SU-DHL-6 (cell line): ENCODE data around the gene CENPU.

Experiments
- H2AFZ ChIP-seq: fragments of 200-600 bp; sonication (generic); 2 replicates; pipeline ENCODE4 v1.6.1; 2014; ENCODE audit warnings: low read depth, mild to moderate bottlenecking, moderate library complexity, mixed read lengths, antibody characterized with exemption, low read length; ENCODE audit not compliant: severe bottlenecking
- H3F3A ChIP-seq: fragments of 200-600 bp; shearing (Covaris generic); 2 replicates; pipeline ENCODE4 v1.6.0; 2016; ENCODE audit warnings: antibody characterized with exemption, mild to moderate bottlenecking; ENCODE audit not compliant: insufficient read depth
- H3K27ac ChIP-seq: fragments of 200-600 bp; sonication (generic); 2 replicates; pipeline ENCODE4 v1.5.1; 2016; ENCODE audit warnings: low read depth, mild to moderate bottlenecking, low read length, moderate library complexity, mixed read lengths
- H3K27me3 ChIP-seq: fragments of 200-600 bp; sonication (generic), shearing (Covaris generic); 2 replicates; pipeline ENCODE4 v1.6.0; 2014; ENCODE audit warnings: mild to moderate bottlenecking, low read length
- H3K36me3 ChIP-seq: fragments of 200-600 bp; sonication (generic); 2 replicates; pipeline ENCODE4 v1.6.1; 2014; ENCODE audit warnings: mild to moderate bottlenecking, low read length, mixed read lengths
- H3K4me2 ChIP-seq: fragments of 300-600, 200-600 bp; shearing (Covaris generic), sonication (generic); 2 replicates; pipeline ENCODE4 v1.6.0; 2014; ENCODE audit warnings: low read length, low read depth, mild to moderate bottlenecking; ENCODE audit not compliant: poor library complexity, severe bottlenecking
- H3K4me3 ChIP-seq: fragments of 200-600 bp; sonication (generic); 2 replicates; pipeline ENCODE4 v1.5.1; 2014; ENCODE audit warnings: antibody characterized with exemption, low read length, mild to moderate bottlenecking, mixed read lengths; ENCODE audit not compliant: insufficient read depth, poor library complexity, severe bottlenecking
- H3K79me2 ChIP-seq: fragments of 200-600 bp; sonication (generic); 2 replicates; pipeline ENCODE4 v1.6.1; 2014; ENCODE audit warnings: mild to moderate bottlenecking, low read length, moderate library complexity; ENCODE audit not compliant: insufficient read depth
- H3K9ac ChIP-seq: fragments of 200-600 bp; sonication (generic); 2 replicates; pipeline ENCODE4 v1.7.0; 2014; ENCODE audit warnings: mild to moderate bottlenecking, low read length
- H3K9me2 ChIP-seq: fragments of 200-600 bp; sonication (generic); replicated peaks from 2 replicates; pipeline ENCODE4 v1.6.1; 2014; ENCODE audit warnings: low read length; ENCODE audit not compliant: insufficient read depth
- H3K9me3 ChIP-seq: fragments of 200-600 bp; sonication (generic); 2 replicates; pipeline ENCODE4 v1.6.1; 2014; ENCODE audit warnings: low read length, mixed read lengths; ENCODE audit not compliant: insufficient read depth
- H4K20me1 ChIP-seq: fragments of 200-600 bp; sonication (generic); 2 replicates; pipeline ENCODE4 v1.6.1; 2014; ENCODE audit warnings: low read depth, mild to moderate bottlenecking, antibody characterized with exemption, low read length, moderate library complexity, mixed read lengths
- CTCF ChIP-seq: fragments of 200-600 bp; sonication (generic); IDR thresholded peaks from one replicate; pipeline ENCODE4 v1.5.1; 2017; ENCODE audit warnings: antibody characterized with exemption, mild to moderate bottlenecking, low read length, moderate library complexity; ENCODE audit not compliant: insufficient read depth, poor library complexity, severe bottlenecking
- EZH2phosphoT487 ChIP-seq: fragments of 200-600 bp; sonication (generic), shearing (Covaris generic); conservative IDR thresholded peaks from 2 replicates; pipeline ENCODE4 v1.6.1; 2018; ENCODE audit warnings: mild to moderate bottlenecking, antibody characterized with exemption, low read length, moderate library complexity, mixed read lengths

Gene CENPU

GRCh38 chr4:184715526-184715925, 18.4 kb downstream of the CENPU start:
- no peak overlapping the region for H3K9ac ChIP-seq
- H3K79me2 ChIP-seq = peaks cover 40% of the 10 kb centered on the region
- no peaks in the 10 kb centered on the region for H3K9me3 ChIP-seq
- H3K9me2 ChIP-seq = no peaks in the 10 kb centered on the region
- no peak overlapping the region for H3K4me3 ChIP-seq
- H3K4me2 ChIP-seq = no peak overlapping the region
- no peak overlapping the region for H2AFZ ChIP-seq
- no peaks in the 10 kb centered on the region for H3K27me3 ChIP-seq
- H3K27ac ChIP-seq = no peak overlapping the region
- H3K36me3 ChIP-seq = peaks cover 57% of the 10 kb centered on the region
- TF ChIP-seq EZH2phosphoT487 (no peak), CTCF (no peak)
- H4K20me1 ChIP-seq = peaks cover 8% of the 10 kb centered on the region; the same call in 1 of the 2 replicates
- H3F3A ChIP-seq = peaks cover 3% of the 10 kb centered on the region

- no peaks in the 10 kb centered on the region for H3K9me3 ChIP-seq
- peaks cover 25% of the 10 kb centered on the region; the same call in 1 of the 2 replicates for H3K79me2 ChIP-seq
- H3K36me3 ChIP-seq = peaks cover 64% of the 10 kb centered on the region
- no peak overlapping the region for H3K27ac ChIP-seq
- H3K27me3 ChIP-seq = no peaks in the 10 kb centered on the region
- no peak overlapping the region for H2AFZ ChIP-seq
- no peaks in the 10 kb centered on the region for H3K9me2 ChIP-seq
- no peaks in the 10 kb centered on the region; the same call in 1 of the 2 replicates for H4K20me1 ChIP-seq
- no peak overlapping the region for H3K4me3 ChIP-seq
- no peak overlapping the region for H3K9ac ChIP-seq
- TF ChIP-seq EZH2phosphoT487 (no peak), CTCF (no peak)
- H3K4me2 ChIP-seq = no peak overlapping the region
- peaks cover 3% of the 10 kb centered on the region for H3F3A ChIP-seq
These were observed 20.0 kb downstream of the CENPU start for GRCh38 chr4:184713887-184714286.

- no peaks in the 10 kb centered on the region for H3K9me2 ChIP-seq
- H3K4me3 ChIP-seq = no peak overlapping the region
- no peaks in the 10 kb centered on the region for H3K27me3 ChIP-seq
- H3K27ac ChIP-seq = no peak overlapping the region
- no peaks in the 10 kb centered on the region for H4K20me1 ChIP-seq
- H3K79me2 ChIP-seq = peaks cover 14% of the 10 kb centered on the region; the same call in 1 of the 2 replicates
- no peak overlapping the region for H3K9ac ChIP-seq
- TF ChIP-seq EZH2phosphoT487 (no peak), CTCF (no peak)
- H3K4me2 ChIP-seq = no peak overlapping the region
- H3F3A ChIP-seq = peaks cover 3% of the 10 kb centered on the region
- no peak overlapping the region for H2AFZ ChIP-seq
- peaks cover 64% of the 10 kb centered on the region for H3K36me3 ChIP-seq
- no peaks in the 10 kb centered on the region for H3K9me3 ChIP-seq
These were observed 21.6 kb downstream of the CENPU start for GRCh38 chr4:184712322-184712721.
